Brain microvascular endothelial cell (primary cell): Measurements from ENCODE around the gene PLSCR4.

Source experiments
- DNase-seq: peaks from one replicate; pipeline ENCODE4 v3.0.0-alpha.2; 2020
- H3K27ac ChIP-seq: fragments of 250-450 bp; sonication (Bioruptor Pico); 2 replicates; pipeline ENCODE4 v1.5.1; 2020; ENCODE audit warnings: mild to moderate bottlenecking, moderate library complexity
- H3K27me3 ChIP-seq: fragments of 250-450 bp; sonication (Bioruptor Pico); replicated peaks from 2 replicates; pipeline ENCODE4 v1.5.1; 2020; ENCODE audit warnings: mild to moderate bottlenecking
- H3K36me3 ChIP-seq: fragments of 250-450 bp; sonication (Bioruptor Pico); replicated peaks from 2 replicates; pipeline ENCODE4 v1.5.1; 2020; ENCODE audit warnings: mild to moderate bottlenecking
- H3K4me3 ChIP-seq: 2 replicates; pipeline ENCODE4 v1.5.1; 2011; ENCODE audit warnings: low read depth, mild to moderate bottlenecking, control low read depth, low read length, moderate library complexity
- CTCF ChIP-seq: IDR thresholded peaks from 2 replicates; pipeline ENCODE4 v1.5.1; 2011; ENCODE audit warnings: low read depth, mild to moderate bottlenecking, moderate library complexity, low read length, control low read depth, inconsistent platforms; ENCODE audit errors: missing control alignments
- in situ Hi-C: cut with HindIII; loops from 2 replicates; pipeline ENCODE4 v1.10.0; 2017; ENCODE audit warnings: low sequenced_read_pairs, low pct_ligation_motif_present

The PLSCR4 gene

GRCh38 chr3:146160321-146160963 lies 90.5 kb downstream of the PLSCR4 start:
- H3K36me3 ChIP-seq = no peaks in the 10 kb centered on the region
- H3K4me3 ChIP-seq = peak overlapping the region; percentile 95
- peak overlapping the region; percentile 80 for H3K27ac ChIP-seq
- in situ Hi-C loops = no loop called here
- peak; percentile 64 for DNase-seq
- TF ChIP-seq CTCF = peak; percentile 87
- no peaks in the 10 kb centered on the region for H3K27me3 ChIP-seq

GRCh38 chr3:146159616-146160320 lies 91.1 kb downstream of the PLSCR4 start:
- H3K36me3 ChIP-seq = no peaks in the 10 kb centered on the region
- TF ChIP-seq CTCF = no peak
- H3K27ac ChIP-seq = peak overlapping the region; percentile 80
- H3K27me3 ChIP-seq = no peaks in the 10 kb centered on the region
- DNase-seq = no peak
- in situ Hi-C loops = no loop called here
- H3K4me3 ChIP-seq = peak overlapping the region; percentile 95

- Histone ChIP-seq H3K36me3 (no peaks in the 10 kb centered on the region), H3K4me3 (peak overlapping the region; percentile 95), H3K27ac (no peak overlapping the region), H3K27me3 (no peaks in the 10 kb centered on the region)
- in situ Hi-C loops = no loop called here
- no peak for DNase-seq
- no peak for TF ChIP-seq CTCF
Measured at GRCh38 chr3:146159037-146159436, 91.9 kb downstream of the PLSCR4 start.

- in situ Hi-C loops = no loop called here
Measured at GRCh38 chr3:146157325-146158060, 93.4 kb downstream of the PLSCR4 start.

GRCh38 chr3:146156666-146157314 lies 94.1 kb downstream of the PLSCR4 start:
- no peak for DNase-seq
- peaks cover 3% of the 10 kb centered on the region for H3K36me3 ChIP-seq
- TF ChIP-seq CTCF = no peak
- in situ Hi-C loops = no loop called here
- H3K27ac ChIP-seq = no peak overlapping the region
- no peaks in the 10 kb centered on the region for H3K27me3 ChIP-seq
- no peak overlapping the region for H3K4me3 ChIP-seq

More at GRCh38 chr3:146157325-146158060, 93.4 kb downstream of the PLSCR4 start:
- peak overlapping the region; percentile 6 for H3K4me3 ChIP-seq
- peaks cover 3% of the 10 kb centered on the region for H3K36me3 ChIP-seq
- no peak overlapping the region for H3K27ac ChIP-seq
- no peaks in the 10 kb centered on the region for H3K27me3 ChIP-seq
- DNase-seq = no peak
- TF ChIP-seq CTCF = no peak
